HCT116 (cell line): ENCODE results near the gene ZNF462. TPM values are rescaled to one million over a fixed set of nuclear protein-coding genes. Genes with fewer than 3 reads are reported as not detected.

Experiments used
- ATAC-seq: fragments of 200-7000 bp; cut with Tn5 transposase; 2 replicates; pipeline ENCODE4 v1.9.1; 2020; ENCODE audit warnings: mild to moderate bottlenecking, moderate library complexity
- BruUV-seq: library from RNA; stranded (reverse); fragments of 400-500 nt; replicated peaks from 2 replicates; lab custom pipeline; 2021; lab: Mats Ljungman, UMichigan
- CTCF ChIA-PET: fragments of 300-600 bp; sonication (Branson Sonifier 250); formaldehyde crosslinking; loops from one replicate; lab custom pipeline; 2021; ENCODE audit warnings: antibody characterized with exemption; lab: Charles Lee
- POLR2A ChIA-PET: fragments of 300-600, 350-600 bp; sonication (Branson Sonifier 250); formaldehyde crosslinking; loops from one replicate; lab custom pipeline; 2021; ENCODE audit warnings: antibody characterized with exemption; lab: Charles Lee
- RAD21 ChIA-PET, 2 experiments: fragments of 300-600 bp; sonication (Branson Sonifier 250); formaldehyde crosslinking; loops; one replicate each; lab custom pipeline; 2023; ENCODE audit warnings: low total read pairs in 2 of 2; ENCODE audit not compliant: uncharacterized antibody in 2 of 2, unreplicated experiment in 2 of 2, low non-redundant PET in 1 of 2; lab: Charles Lee
- DNase-seq: peaks from one replicate; pipeline ENCODE4 v3.0.0-alpha.2; 2010; ENCODE audit warnings: low read depth, low spot score
- H2AFZ ChIP-seq: fragments of 200-600 bp; shearing (Covaris generic), sonication (generic); 2 replicates; pipeline ENCODE4 v1.6.1; 2017; ENCODE audit warnings: low read depth, mixed run types, mixed read lengths, antibody characterized with exemption, low read length; ENCODE audit not compliant: poor library complexity, severe bottlenecking
- H3K27ac ChIP-seq: 2 replicates; pipeline ENCODE4 v1.5.1; 2012; ENCODE audit warnings: low read depth, low read length
- H3K27me3 ChIP-seq: fragments of 200-600 bp; sonication (generic); 2 replicates; pipeline ENCODE4 v1.6.1; 2016; ENCODE audit warnings: mixed run types, low read length, mixed read lengths; ENCODE audit not compliant: insufficient read depth
- H3K36me3 ChIP-seq, 2 experiments: fragments of 200-500 bp in 1 of 2; fragments of 200-600 bp in 1 of 2; sonication (Bioruptor generic) in 1 of 2; sonication (generic) in 1 of 2; 2 replicates each; pipeline versions ENCODE4 v1.5.1 to v1.6.1; 2014 to 2016; ENCODE audit warnings: low read length in 2 of 2, inconsistent platforms in 1 of 2, mixed read lengths in 1 of 2, mixed run types in 1 of 2; ENCODE audit not compliant: insufficient read depth in 2 of 2, control insufficient read depth in 1 of 2
- H3K4me1 ChIP-seq, 2 experiments: fragments of 200-600 bp in 1 of 2; sonication (generic) in 1 of 2; 2 replicates each; pipeline versions ENCODE4 v1.5.1 to v1.6.1; 2012 to 2017; ENCODE audit warnings: low read length in 2 of 2, inconsistent platforms in 1 of 2, mild to moderate bottlenecking in 1 of 2, mixed read lengths in 1 of 2, mixed run types in 1 of 2, moderate library complexity in 1 of 2; ENCODE audit not compliant: insufficient read depth in 2 of 2, control insufficient read depth in 1 of 2
- H3K4me2 ChIP-seq: fragments of 200-600 bp; sonication (generic); 2 replicates; pipeline ENCODE4 v1.6.1; 2017; ENCODE audit warnings: mixed run types, low read length, mixed read lengths
- H3K4me3 ChIP-seq, 2 experiments: fragments of 200-600 bp in 1 of 2; sonication (generic) in 1 of 2; replicated peaks in 1 of 2; 2 replicates each; pipeline ENCODE4 v1.5.1; 2011 to 2016; ENCODE audit warnings: low read length in 2 of 2, control low read depth in 1 of 2, low read depth in 1 of 2, mild to moderate bottlenecking in 1 of 2, mixed read lengths in 1 of 2, mixed run types in 1 of 2
- H3K79me2 ChIP-seq: fragments of 200-600 bp; sonication (generic); 2 replicates; pipeline ENCODE4 v1.6.1; 2017; ENCODE audit warnings: mild to moderate bottlenecking, mixed run types, low read length, moderate library complexity, mixed read lengths; ENCODE audit not compliant: insufficient read depth
- H3K9ac ChIP-seq: fragments of 200-600 bp; sonication (generic); 2 replicates; pipeline ENCODE4 v1.6.1; 2016; ENCODE audit warnings: low read length, mixed read lengths
- H3K9me2 ChIP-seq: fragments of 200-600 bp; sonication (generic), shearing (Covaris generic); 2 replicates; pipeline ENCODE4 v1.6.1; 2017; ENCODE audit warnings: mixed run types, mild to moderate bottlenecking, moderate library complexity; ENCODE audit not compliant: insufficient read depth
- H3K9me3 ChIP-seq, 2 experiments: fragments of 200-500 bp in 1 of 2; fragments of 200-600 bp in 1 of 2; sonication (Bioruptor generic) in 1 of 2; sonication (generic) in 1 of 2; 2 replicates each; pipeline ENCODE4 v1.6.1; 2014 to 2017; ENCODE audit warnings: low read length in 2 of 2, mixed read lengths in 2 of 2, inconsistent platforms in 1 of 2, low read depth in 1 of 2, mild to moderate bottlenecking in 1 of 2, mixed run types in 1 of 2, moderate library complexity in 1 of 2; ENCODE audit not compliant: control insufficient read depth in 1 of 2, insufficient read depth in 1 of 2
- H4K20me1 ChIP-seq: fragments of 200-600 bp; sonication (generic), shearing (Covaris generic); 2 replicates; pipeline ENCODE4 v1.6.1; 2017; ENCODE audit warnings: mixed run types, mild to moderate bottlenecking, moderate library complexity; ENCODE audit not compliant: insufficient read depth
- CEBPB ChIP-seq: IDR thresholded peaks from 2 replicates; pipeline ENCODE4 v1.6.1; 2012; ENCODE audit warnings: low read depth
- CTCF ChIP-seq, 3 experiments: fragments of 200-600 bp in 1 of 3; sonication (generic) in 1 of 3; IDR thresholded peaks in 2 of 3; conservative IDR thresholded peaks in 1 of 3; 2 replicates each; pipeline ENCODE4 v1.5.1; 2012 to 2017; ENCODE audit warnings: low read depth in 2 of 3, low read length in 2 of 3, antibody characterized with exemption in 1 of 3, borderline replicate concordance in 1 of 3, control low read depth in 1 of 3, mild to moderate bottlenecking in 1 of 3, mixed read lengths in 1 of 3, mixed run types in 1 of 3, moderate library complexity in 1 of 3; ENCODE audit not compliant: insufficient read depth in 1 of 3
- EGR1 ChIP-seq: IDR thresholded peaks from 2 replicates; pipeline ENCODE4 v1.6.1; 2012; ENCODE audit warnings: low read depth
- ELF1 ChIP-seq: IDR thresholded peaks from 2 replicates; pipeline ENCODE4 v1.6.1; 2012; ENCODE audit warnings: low read depth, borderline replicate concordance
- EZH2 ChIP-seq: fragments of 200-600 bp; sonication (generic); IDR thresholded peaks from 2 replicates; pipeline ENCODE4 v1.6.1; 2017; ENCODE audit warnings: antibody characterized with exemption, mixed run types
- FOSL1 ChIP-seq: IDR thresholded peaks from 2 replicates; pipeline ENCODE4 v1.6.1; 2012; ENCODE audit warnings: low read depth
- JUND ChIP-seq: IDR thresholded peaks from 2 replicates; pipeline ENCODE4 v1.6.1; 2012
- MAX ChIP-seq: IDR thresholded peaks from 2 replicates; pipeline ENCODE4 v1.6.1; 2012
- POLR2A ChIP-seq: IDR thresholded peaks from 2 replicates; pipeline ENCODE4 v1.7.0; 2011; ENCODE audit warnings: borderline replicate concordance; ENCODE audit not compliant: insufficient read depth, insufficient read length; ENCODE audit errors: extremely low read depth
- SRF ChIP-seq: IDR thresholded peaks from 2 replicates; pipeline ENCODE4 v1.6.1; 2012; ENCODE audit warnings: low read depth
- TCF7L2 ChIP-seq: IDR thresholded peaks from 2 replicates; pipeline ENCODE4 v1.7.0; 2011; ENCODE audit warnings: borderline replicate concordance, inconsistent platforms; ENCODE audit not compliant: insufficient read depth, insufficient read length; ENCODE audit errors: extremely low read depth
- YY1 ChIP-seq: IDR thresholded peaks from 2 replicates; pipeline ENCODE4 v1.6.1; 2011; ENCODE audit warnings: low read length, low read depth, moderate library complexity, mild to moderate bottlenecking; ENCODE audit not compliant: insufficient replicate concordance; ENCODE audit errors: extremely low read depth
- intact Hi-C: fragments of 100-400 bp; cut with micrococcal nuclease; formaldehyde crosslinking; loops from 2 replicates; pipeline ENCODE4 v1.10.0; 2022
- total RNA-seq: library from RNA; stranded (reverse); gene quantifications from one replicate; pipeline ENCODE4 v1.2.1, GENCODE V29; 2021; ENCODE audit not compliant: unreplicated experiment
- TF ChIP-seq, protein P1 (sequence below): IDR thresholded peaks from 2 replicates; pipeline ENCODE4 v1.6.1; 2012; ENCODE audit warnings: low read depth

The ZNF462 gene
- total RNA-seq, 1 experiment from 2014 or later: 18.1 TPM

GRCh38 chr9:106970219-106970975 lies 107.4 kb downstream of the ZNF462 start:
- H3K27me3 ChIP-seq: no peaks in the 10 kb centered on the region
- H4K20me1 ChIP-seq: no peaks in the 10 kb centered on the region
- H3K36me3 ChIP-seq: peaks cover 0 to 4% of the 10 kb centered on the region in 2 experiments; a peak in 2 of 4 replicates
- no peak for TF ChIP-seq CEBPB
- no peak for TF ChIP-seq TCF7L2
- no peak for TF ChIP-seq POLR2A
- H3K9me3 ChIP-seq: no peaks in the 10 kb centered on the region
- CTCF ChIA-PET: no interaction called here
- RAD21 ChIA-PET: no interaction called here
- ATAC-seq (no peak), DNase-seq (no peak)
- no TSS peak for BruUV-seq
- no peaks in the 10 kb centered on the region for H3K79me2 ChIP-seq
- H3K4me1 ChIP-seq: no peaks in the 10 kb centered on the region
- no peak overlapping the region for H3K4me2 ChIP-seq
- H2AFZ ChIP-seq: no peak overlapping the region
- no peak overlapping the region for H3K4me3 ChIP-seq
- POLR2A ChIA-PET: no interaction called here
- H3K9ac ChIP-seq: no peak overlapping the region
- H3K27ac ChIP-seq: no peak overlapping the region
- H3K9me2 ChIP-seq: no peaks in the 10 kb centered on the region
- intact Hi-C loops: no loop called here

- no peak for DNase-seq
- H3K9me2 ChIP-seq: no peaks in the 10 kb centered on the region
- no TSS peak for BruUV-seq
- POLR2A ChIA-PET: no interaction called here
- intact Hi-C loops: no loop called here
- no peaks in the 10 kb centered on the region for H3K79me2 ChIP-seq
- peaks cover 0 to 4% of the 10 kb centered on the region in 2 experiments; a peak in 2 of 4 replicates for H3K36me3 ChIP-seq
- no peaks in the 10 kb centered on the region for H3K4me1 ChIP-seq
- no peak overlapping the region for H3K9ac ChIP-seq
- no peaks in the 10 kb centered on the region for H3K9me3 ChIP-seq
- no peak overlapping the region for H3K4me2 ChIP-seq
- no peak overlapping the region for H3K4me3 ChIP-seq
- no peak for TF ChIP-seq JUND
- no peak for TF ChIP-seq YY1
- no peak for TF ChIP-seq CTCF (IDR thresholded peaks at IDR 0.05 in 2 of 3, conservative IDR thresholded peaks at IDR 0.05 in 1 of 3; ENCODE audit: borderline replicate concordance in 1 of 3, insufficient read depth in 1 of 3, low read depth in 2 of 3, low read length in 2 of 3)
- TF ChIP-seq EZH2: no peak
- no peak for TF ChIP-seq POLR2A
- TF ChIP-seq, protein P1, sequence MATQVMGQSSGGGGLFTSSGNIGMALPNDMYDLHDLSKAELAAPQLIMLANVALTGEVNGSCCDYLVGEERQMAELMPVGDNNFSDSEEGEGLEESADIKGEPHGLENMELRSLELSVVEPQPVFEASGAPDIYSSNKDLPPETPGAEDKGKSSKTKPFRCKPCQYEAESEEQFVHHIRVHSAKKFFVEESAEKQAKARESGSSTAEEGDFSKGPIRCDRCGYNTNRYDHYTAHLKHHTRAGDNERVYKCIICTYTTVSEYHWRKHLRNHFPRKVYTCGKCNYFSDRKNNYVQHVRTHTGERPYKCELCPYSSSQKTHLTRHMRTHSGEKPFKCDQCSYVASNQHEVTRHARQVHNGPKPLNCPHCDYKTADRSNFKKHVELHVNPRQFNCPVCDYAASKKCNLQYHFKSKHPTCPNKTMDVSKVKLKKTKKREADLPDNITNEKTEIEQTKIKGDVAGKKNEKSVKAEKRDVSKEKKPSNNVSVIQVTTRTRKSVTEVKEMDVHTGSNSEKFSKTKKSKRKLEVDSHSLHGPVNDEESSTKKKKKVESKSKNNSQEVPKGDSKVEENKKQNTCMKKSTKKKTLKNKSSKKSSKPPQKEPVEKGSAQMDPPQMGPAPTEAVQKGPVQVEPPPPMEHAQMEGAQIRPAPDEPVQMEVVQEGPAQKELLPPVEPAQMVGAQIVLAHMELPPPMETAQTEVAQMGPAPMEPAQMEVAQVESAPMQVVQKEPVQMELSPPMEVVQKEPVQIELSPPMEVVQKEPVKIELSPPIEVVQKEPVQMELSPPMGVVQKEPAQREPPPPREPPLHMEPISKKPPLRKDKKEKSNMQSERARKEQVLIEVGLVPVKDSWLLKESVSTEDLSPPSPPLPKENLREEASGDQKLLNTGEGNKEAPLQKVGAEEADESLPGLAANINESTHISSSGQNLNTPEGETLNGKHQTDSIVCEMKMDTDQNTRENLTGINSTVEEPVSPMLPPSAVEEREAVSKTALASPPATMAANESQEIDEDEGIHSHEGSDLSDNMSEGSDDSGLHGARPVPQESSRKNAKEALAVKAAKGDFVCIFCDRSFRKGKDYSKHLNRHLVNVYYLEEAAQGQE: no peak
- TF ChIP-seq EGR1: no peak
- no peak for TF ChIP-seq MAX
- TF ChIP-seq SRF: no peak
- TF ChIP-seq FOSL1: no peak
- no peak for TF ChIP-seq ELF1
- no peak for TF ChIP-seq CEBPB
- TF ChIP-seq TCF7L2: no peak
- ATAC-seq: no peak
- no peaks in the 10 kb centered on the region for H4K20me1 ChIP-seq
- H2AFZ ChIP-seq: no peak overlapping the region
- RAD21 ChIA-PET: no interaction called here
- no peak overlapping the region for H3K27ac ChIP-seq
- H3K27me3 ChIP-seq: no peaks in the 10 kb centered on the region
- CTCF ChIA-PET: no interaction called here
Measured at GRCh38 chr9:106970976-106971457, 108.1 kb downstream of the ZNF462 start.
